Measurements from ENCODE around the gene MRPL20.

DNA sequence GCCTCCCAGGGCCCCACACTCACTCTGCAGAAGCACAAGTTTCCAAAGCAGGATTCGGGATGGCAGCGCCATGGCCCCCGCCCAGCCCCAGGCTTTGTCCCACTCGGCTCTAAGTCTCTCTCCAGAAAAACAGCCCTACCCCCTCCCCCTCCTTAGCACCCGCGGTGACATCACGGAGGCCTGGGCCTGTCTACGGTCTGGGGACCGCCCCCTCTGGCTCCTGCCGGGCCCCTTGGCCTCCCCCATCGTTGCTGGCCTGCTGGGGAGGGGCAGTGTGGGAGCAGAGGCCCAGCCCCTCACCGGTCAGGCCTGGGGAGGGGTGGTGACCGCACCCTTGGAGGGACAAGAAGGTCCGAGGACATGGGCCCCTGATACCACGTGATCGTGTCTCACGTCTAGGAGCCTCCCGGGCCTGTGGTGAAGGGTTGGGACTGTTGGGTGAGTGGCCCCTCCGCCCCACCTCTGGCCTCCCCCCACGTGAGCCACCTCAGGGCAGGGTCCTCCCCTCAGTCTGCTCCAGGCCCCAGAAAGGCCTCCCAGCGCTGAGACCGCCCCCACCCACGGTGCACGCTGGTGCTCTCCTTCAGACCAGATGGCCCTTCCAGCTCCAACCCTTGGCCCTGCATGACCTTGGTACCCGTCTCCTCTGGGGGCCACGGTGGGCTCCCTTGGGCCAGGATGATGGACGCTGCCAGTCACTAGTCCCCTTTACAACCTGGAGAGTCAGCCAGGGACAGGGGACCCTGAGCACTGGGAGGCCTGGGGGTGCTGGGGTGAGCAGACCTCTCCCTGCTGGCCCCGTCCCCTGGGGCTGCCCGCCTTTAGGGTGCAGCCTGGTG is 48.4 kb downstream of the MRPL20 start, which contains the start of gene MXRA8:
- TF ChIP-seq POLR2A (IDR thresholded peaks at IDR 0.05), result no peak
- TF ChIP-seq, protein P1, sequence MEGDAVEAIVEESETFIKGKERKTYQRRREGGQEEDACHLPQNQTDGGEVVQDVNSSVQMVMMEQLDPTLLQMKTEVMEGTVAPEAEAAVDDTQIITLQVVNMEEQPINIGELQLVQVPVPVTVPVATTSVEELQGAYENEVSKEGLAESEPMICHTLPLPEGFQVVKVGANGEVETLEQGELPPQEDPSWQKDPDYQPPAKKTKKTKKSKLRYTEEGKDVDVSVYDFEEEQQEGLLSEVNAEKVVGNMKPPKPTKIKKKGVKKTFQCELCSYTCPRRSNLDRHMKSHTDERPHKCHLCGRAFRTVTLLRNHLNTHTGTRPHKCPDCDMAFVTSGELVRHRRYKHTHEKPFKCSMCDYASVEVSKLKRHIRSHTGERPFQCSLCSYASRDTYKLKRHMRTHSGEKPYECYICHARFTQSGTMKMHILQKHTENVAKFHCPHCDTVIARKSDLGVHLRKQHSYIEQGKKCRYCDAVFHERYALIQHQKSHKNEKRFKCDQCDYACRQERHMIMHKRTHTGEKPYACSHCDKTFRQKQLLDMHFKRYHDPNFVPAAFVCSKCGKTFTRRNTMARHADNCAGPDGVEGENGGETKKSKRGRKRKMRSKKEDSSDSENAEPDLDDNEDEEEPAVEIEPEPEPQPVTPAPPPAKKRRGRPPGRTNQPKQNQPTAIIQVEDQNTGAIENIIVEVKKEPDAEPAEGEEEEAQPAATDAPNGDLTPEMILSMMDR (IDR thresholded peaks at IDR 0.05), result no peak
